GM19324 (cell line): Measurements from ENCODE around the gene GRP.

ENCODE experiments used
- ATAC-seq: cut with Tn5 transposase; IDR thresholded peaks from one replicate; pipeline ENCODE4 v1.9.1; 2021; ENCODE audit warnings: mild to moderate bottlenecking, moderate library complexity; ENCODE audit not compliant: unreplicated experiment, low FRiP score

GRP gene

DNA sequence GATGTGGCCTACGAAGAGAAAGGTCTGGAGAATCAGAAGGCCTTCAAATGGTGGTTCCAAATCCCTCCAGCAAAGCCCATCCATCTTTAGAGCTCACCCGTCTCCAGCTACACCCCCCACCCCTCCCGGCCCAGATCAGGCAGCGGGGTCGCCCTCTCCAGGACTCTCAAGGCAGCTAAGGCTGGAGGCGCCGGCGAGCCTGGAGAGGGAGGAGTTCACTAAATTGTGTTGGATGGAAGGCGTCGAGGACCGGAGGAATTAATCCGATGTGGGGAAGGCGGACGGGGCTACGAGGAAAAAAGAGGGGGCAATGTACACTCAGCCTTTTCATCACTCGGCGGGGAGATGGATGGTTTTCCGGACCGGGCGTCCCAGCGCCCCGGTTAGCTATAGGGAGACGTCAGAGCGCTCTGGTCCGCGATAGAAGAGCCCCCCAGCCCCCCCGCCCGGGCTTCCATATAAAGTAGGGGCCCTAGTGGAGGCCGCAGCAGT is at the start of gene GRP:
Gene GRP, plus strand, starts transcription at position 487 of the 492 bp plus-strand sequence. CDS start 108 bp downstream, outside the sequence.
- no peak for ATAC-seq

DNA sequence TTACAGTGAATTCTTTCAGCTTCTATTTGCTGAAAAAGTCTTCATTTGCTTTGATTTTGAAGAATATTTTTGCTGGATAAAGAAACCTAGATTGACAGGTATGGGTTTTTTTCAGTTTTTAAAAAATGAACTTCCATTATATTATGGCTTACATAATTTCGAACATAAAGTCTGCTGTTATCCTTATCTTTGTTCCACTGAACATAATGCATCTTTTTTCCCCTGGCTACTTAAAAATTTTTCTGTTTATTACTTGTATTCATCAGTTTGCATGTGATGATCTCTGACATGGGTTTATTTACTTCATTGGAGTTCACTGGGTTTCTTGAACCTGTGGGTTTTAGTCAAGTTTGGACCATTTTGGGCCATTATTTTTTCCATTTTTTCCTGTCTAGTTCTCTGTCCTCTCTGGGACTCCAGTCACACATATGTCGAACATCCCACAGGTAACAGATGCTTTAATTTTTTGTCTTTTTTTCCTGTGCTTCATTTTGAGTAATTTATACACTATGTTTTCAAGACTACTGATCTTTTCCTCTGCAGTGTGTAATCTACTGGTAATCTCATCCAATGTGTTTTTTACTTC is 47.2 kb upstream of the GRP start:
- no peak for ATAC-seq

DNA sequence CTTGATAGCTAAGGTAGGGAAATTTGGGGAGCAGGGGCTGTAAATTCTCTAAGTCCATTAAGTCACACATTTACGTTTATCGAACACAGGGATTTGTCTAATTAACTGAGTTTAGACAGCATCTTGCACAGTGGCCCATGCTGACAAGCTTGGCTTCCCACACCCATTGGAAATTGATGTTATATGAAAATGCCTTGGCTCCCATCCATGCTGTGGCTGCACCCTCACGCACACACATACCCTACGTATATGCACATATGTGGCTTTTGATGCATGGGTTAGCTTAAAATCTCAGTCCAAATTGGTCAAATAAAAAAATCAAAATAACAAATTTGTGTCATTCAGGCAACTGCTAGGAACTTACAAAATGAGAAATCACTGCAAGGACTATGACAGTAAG is 42.5 kb upstream of the GRP start:
- no peak for ATAC-seq

DNA sequence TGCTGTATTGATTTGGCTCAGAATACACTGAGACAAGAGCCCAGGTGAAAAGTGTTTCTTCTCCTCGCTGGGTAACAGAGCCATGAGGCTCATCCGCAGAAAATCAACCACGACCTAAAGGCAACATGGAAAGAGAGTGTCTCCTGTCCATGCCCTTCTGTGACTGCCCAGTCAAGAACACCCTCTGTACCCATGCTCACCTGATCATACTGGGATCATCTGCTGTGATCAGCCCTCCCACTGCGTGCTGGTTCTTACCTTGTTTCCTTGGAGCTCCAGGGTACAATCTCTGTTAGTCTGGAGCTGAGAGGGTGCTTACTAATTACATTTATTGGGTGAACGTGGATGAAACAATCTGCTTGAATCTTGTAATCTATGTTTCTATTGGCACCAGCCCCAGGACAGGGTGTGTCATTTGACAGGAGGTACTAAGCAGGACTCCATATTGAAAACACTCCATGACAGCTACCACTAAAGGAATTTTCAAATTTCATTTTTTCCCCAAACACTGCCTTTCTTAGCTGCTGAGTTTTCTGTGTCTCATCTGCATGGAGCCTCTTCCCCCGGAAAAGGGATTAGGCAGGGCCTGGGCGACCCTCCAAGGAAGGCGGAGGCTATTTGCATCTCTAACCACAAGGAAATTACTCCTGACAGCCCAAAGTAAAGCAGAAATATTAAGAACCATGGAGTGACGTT is 39.7 kb upstream of the GRP start:
- no peak for ATAC-seq

- ATAC-seq: no peak
Measured at GRCh38 chr18:59182673-59183072, 37.3 kb upstream of the GRP start.

DNA sequence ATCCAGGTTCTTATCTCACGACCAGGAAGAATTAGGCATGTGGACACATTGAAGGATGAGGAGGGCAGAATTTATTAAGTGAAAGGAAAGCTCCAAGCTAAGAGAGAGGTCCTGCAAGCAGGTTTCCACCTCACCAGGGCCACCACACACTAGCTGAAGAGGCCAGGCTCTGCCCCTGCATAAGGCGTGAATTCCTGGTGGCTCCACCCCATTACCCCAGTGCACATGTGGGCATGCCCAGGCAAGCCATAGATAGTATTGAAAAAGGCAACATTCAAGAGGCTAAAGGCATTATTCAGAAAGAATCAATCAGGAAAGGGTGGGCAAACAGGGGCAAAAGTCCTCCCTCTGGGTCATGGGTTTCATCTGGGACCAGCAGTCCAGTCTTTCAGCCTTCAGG is 30.9 kb upstream of the GRP start:
- no peak for ATAC-seq

- ATAC-seq: no peak
Measured at GRCh38 chr18:59189746-59190145, 30.2 kb upstream of the GRP start.

- ATAC-seq: no peak
Measured at GRCh38 chr18:59196161-59196725, 23.7 kb upstream of the GRP start.

- ATAC-seq: no peak
Measured at GRCh38 chr18:59197636-59198035, 22.3 kb upstream of the GRP start.

DNA sequence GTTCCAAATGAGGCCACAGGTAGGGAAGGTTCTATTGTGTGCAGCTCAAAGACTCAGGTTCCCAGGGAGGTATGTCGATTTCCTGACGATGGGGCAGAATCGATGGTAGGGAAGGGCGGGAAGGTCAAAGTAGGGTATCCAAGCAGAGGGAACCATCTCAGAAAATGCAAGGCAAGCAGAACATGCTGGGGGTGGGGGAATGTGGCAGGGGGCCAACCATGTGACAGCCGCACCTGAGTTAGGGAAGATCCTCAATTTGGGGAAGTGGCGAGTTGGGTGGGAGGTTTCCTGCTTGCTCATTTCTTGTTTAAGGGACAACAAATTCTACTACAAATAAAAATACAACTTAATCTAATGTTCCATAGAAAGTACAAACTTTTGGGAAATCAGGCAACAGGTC is 21.7 kb upstream of the GRP start:
- no peak for ATAC-seq

GRCh38 chr18:59200787-59201186 is 19.2 kb upstream of the GRP start:
- no peak for ATAC-seq

- ATAC-seq: no peak
Measured at GRCh38 chr18:59202258-59202820, 17.6 kb upstream of the GRP start.

DNA sequence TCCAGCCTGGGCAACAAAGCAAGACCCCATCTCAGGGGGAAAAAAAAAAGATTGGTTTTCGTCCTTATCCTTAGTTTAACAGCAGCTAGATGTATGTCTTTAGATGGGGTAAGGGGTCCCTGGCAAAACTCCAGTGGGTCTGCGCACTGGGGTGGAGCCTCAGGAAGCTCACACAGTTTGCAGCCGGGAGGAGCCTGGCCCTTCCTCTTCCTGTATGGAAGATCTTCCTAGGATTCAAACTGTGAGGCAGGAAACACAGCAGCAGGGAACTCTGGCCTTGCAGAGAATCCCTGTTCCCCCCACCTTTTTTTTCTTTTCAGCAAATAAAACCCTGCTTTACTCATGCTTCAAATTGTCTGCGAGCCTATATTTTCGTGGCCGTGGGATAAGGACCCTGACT is 12.5 kb upstream of the GRP start:
- ATAC-seq: no peak

- no peak for ATAC-seq
Measured at GRCh38 chr18:59208602-59209125, 11.3 kb upstream of the GRP start.

DNA sequence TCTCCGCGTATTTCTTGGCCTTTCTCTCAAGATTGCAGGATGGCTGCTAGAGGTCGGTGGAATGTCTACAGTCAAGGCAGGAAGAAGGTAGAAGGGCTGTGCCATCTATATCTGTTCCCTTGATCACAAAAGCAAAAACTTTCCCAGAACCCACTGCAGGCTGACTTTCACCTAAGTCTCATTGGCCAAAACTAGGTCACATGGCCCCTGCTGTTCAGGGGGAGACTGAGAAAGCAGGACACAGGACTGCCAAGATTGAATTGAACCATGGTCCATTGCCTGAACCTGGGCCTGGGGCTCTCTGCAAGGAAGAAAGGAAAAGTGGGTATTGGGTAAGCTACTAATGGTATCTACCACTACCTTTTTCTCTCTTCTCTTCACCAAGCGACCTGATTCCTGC is 9.7 kb upstream of the GRP start:
- no peak for ATAC-seq

DNA sequence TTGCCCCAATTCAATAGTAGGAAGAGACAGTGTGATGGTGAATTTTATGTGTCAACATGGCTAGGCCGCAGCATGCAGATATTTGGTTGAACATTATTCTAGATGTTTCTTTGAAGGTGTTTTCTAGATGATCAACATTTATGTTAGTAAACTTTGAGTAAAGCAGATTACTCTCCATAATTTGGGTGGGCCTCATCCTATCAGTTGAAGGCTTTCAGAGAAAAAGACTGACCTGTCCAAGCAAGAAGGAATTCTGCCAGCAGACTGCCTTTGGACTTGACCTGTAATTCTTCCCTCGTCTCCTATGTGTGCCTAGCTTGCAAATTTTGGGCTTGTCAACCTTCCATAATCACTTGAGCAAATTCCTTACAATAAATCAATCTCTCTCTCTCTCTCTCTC is 8.3 kb upstream of the GRP start:
- no peak for ATAC-seq

- no peak for ATAC-seq
Measured at GRCh38 chr18:59218018-59218417, 1.9 kb upstream of the GRP start.

DNA sequence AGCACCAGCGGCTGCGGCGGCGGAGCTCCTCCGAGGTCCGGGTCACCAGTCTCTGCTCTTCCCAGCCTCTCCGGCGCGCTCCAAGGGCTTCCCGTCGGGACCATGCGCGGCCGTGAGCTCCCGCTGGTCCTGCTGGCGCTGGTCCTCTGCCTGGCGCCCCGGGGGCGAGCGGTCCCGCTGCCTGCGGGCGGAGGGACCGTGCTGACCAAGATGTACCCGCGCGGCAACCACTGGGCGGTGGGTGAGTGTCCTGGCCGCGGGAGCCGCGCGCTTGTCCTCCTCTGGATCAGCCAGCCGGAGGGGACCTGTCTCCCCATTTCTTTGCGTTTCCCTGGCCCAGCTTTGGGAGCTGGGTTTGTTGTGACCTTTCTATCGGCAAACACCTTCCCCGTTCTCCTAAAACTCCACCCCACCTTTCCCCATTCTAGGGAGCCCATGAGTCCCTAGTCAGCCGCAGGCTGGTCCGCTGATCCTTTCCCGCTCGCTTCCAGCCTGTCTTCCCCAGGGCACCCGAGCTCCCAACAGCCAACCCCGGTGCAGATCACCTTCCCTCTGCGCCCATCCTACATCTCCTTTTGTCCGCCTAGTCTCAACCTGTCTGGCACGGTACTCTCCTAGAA is 316 bp downstream of the GRP start:
- ATAC-seq: no peak

GRCh38 chr18:59220784-59221765 is 1.1 kb downstream of the GRP start:
- no peak for ATAC-seq

DNA sequence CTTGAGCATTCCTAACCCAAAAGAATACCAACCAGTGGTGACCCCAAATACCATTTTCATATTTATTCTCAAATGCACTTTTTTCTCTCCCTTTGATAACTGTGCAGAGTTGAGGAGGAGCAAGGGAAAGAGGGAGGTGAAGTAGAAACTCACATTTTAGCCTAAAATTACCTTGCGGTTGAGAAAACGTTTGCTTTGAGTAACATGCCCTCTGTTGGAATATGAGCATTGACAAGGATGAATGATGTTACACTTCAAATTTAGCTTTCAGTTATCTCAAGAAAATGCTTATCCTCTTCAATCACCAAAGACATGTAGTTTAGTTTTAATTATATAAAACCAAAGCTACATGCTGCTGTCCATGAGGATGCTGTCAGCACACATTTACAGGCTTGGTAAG is 2.4 kb downstream of the GRP start:
- no peak for ATAC-seq
